ENCODE data around the gene DBF4. TPM values are rescaled to one million over a fixed set of nuclear protein-coding genes. Genes with fewer than 3 reads are reported as not detected.
A peak's percentile ranks its signal among the peaks of the same experiment; 100 is the strongest.
"Not testable (repeated sequence)": the region's sequence is repeated elsewhere in the genome, so short reads cannot be mapped to it uniquely, and the experiment has no call there.

Gene DBF4
- total and polyA plus RNA-seq, 2 donors (not counting 1 experiment from before 2014, with no cell fraction given): 5.5 to 13.9 TPM

DNA sequence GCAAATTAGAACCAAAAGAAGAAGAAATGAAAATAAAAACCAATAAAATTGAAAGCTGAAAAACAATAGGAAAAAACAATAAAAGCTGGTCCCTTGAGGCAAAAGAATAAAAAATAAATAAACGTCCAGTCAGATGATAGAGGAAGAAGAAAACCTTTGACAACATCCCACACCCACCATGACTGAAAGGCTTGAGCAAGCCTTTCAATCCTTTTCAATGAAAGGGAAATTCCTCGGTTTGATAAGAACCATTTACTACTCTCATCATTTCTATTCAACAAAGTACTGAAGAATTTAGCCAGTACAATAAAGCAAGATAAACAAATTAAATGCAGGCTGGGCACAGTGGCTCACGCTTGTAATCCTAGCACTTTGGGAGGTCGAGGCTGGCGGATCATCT, 3.9 kb upstream of the DBF4 start:
- Histone ChIP-seq H3K27me3 (ENCODE audit: control insufficient read depth, insufficient read depth, low read length) (no peaks in the 10 kb centered on the region), H3K79me2 (ENCODE audit: control insufficient read depth, insufficient read depth, low read length) (peaks cover 46% of the 10 kb centered on the region), H3K27ac (ENCODE audit: insufficient read depth, low read length) (no peak overlapping the region), H3K4me3 (replicated peaks in 1 of 4; ENCODE audit: control extremely low read depth in 1 of 4, insufficient read depth in 1 of 4, low read depth in 3 of 4, low read length in 4 of 4) (no peak overlapping the region), H3K9ac (ENCODE audit: insufficient read depth, low read length) (no peak overlapping the region), H2AFZ (ENCODE audit: low read length) (no peak overlapping the region), H3K36me3 (ENCODE audit: control insufficient read depth, insufficient read depth, low read length) (no peaks in the 10 kb centered on the region), H3K4me1 (ENCODE audit: control insufficient read depth, extremely low read depth, insufficient read depth, low read length) (no peaks in the 10 kb centered on the region), H3K9me3 (ENCODE audit: control insufficient read depth, insufficient read depth, low read depth, low read length) (no peaks in the 10 kb centered on the region), H4K20me1 (ENCODE audit: control insufficient read depth, extremely low read depth, insufficient read depth, low read length) (no peaks in the 10 kb centered on the region), H3K4me2 (ENCODE audit: extremely low read depth, insufficient read depth, low read length) (no peak overlapping the region)
- no peak for DNase-seq (ENCODE audit: low read depth in 2 of 2)
- TF ChIP-seq, protein P1, sequence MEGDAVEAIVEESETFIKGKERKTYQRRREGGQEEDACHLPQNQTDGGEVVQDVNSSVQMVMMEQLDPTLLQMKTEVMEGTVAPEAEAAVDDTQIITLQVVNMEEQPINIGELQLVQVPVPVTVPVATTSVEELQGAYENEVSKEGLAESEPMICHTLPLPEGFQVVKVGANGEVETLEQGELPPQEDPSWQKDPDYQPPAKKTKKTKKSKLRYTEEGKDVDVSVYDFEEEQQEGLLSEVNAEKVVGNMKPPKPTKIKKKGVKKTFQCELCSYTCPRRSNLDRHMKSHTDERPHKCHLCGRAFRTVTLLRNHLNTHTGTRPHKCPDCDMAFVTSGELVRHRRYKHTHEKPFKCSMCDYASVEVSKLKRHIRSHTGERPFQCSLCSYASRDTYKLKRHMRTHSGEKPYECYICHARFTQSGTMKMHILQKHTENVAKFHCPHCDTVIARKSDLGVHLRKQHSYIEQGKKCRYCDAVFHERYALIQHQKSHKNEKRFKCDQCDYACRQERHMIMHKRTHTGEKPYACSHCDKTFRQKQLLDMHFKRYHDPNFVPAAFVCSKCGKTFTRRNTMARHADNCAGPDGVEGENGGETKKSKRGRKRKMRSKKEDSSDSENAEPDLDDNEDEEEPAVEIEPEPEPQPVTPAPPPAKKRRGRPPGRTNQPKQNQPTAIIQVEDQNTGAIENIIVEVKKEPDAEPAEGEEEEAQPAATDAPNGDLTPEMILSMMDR (conservative IDR thresholded peaks at IDR 0.05 in 1 of 2, IDR thresholded peaks at IDR 0.05 in 1 of 2; ENCODE audit: low read depth in 1 of 2, low read length in 2 of 2): no peak
- no peak for TF ChIP-seq EZH2 (IDR thresholded peaks at IDR 0.05; ENCODE audit: low read length, missing control alignments)

- H2AFZ ChIP-seq (ENCODE audit: low read length); H3K36me3 ChIP-seq (ENCODE audit: control insufficient read depth, insufficient read depth, low read length); H3K27ac ChIP-seq (ENCODE audit: insufficient read depth, low read length); H3K9ac ChIP-seq (ENCODE audit: insufficient read depth, low read length); H3K4me2 ChIP-seq (ENCODE audit: extremely low read depth, insufficient read depth, low read length); H3K4me3 ChIP-seq (replicated peaks in 1 of 4; ENCODE audit: control extremely low read depth in 1 of 4, insufficient read depth in 1 of 4, low read depth in 3 of 4, low read length in 4 of 4); H4K20me1 ChIP-seq (ENCODE audit: control insufficient read depth, extremely low read depth, insufficient read depth, low read length); H3K9me3 ChIP-seq (ENCODE audit: control insufficient read depth, insufficient read depth, low read depth, low read length); H3K27me3 ChIP-seq (ENCODE audit: control insufficient read depth, insufficient read depth, low read length); DNase-seq (ENCODE audit: low read depth in 2 of 2); H3K4me1 ChIP-seq (ENCODE audit: control insufficient read depth, extremely low read depth, insufficient read depth, low read length): not testable (repeated sequence)
- H3K79me2 ChIP-seq (ENCODE audit: control insufficient read depth, insufficient read depth, low read length): peaks cover 55% of the 10 kb centered on the region
These were observed 3.0 kb upstream of the DBF4 start for GRCh38 chr7:87873328-87873727.

GRCh38 chr7:87874066-87874465, 2.2 kb upstream of the DBF4 start:
- no peak overlapping the region for H3K4me3 ChIP-seq (replicated peaks in 1 of 4; ENCODE audit: control extremely low read depth in 1 of 4, insufficient read depth in 1 of 4, low read depth in 3 of 4, low read length in 4 of 4)
- H3K9me3 ChIP-seq (ENCODE audit: control insufficient read depth, insufficient read depth, low read depth, low read length): no peaks in the 10 kb centered on the region
- no peak overlapping the region for H3K27ac ChIP-seq (ENCODE audit: insufficient read depth, low read length)
- peak overlapping the region; percentile 36 for H3K4me2 ChIP-seq (ENCODE audit: extremely low read depth, insufficient read depth, low read length)
- peaks cover 63% of the 10 kb centered on the region for H3K79me2 ChIP-seq (ENCODE audit: control insufficient read depth, insufficient read depth, low read length)
- no peaks in the 10 kb centered on the region for H3K27me3 ChIP-seq (ENCODE audit: control insufficient read depth, insufficient read depth, low read length)
- DNase-seq (ENCODE audit: low read depth in 2 of 2): no peak
- no peaks in the 10 kb centered on the region for H3K36me3 ChIP-seq (ENCODE audit: control insufficient read depth, insufficient read depth, low read length)
- H2AFZ ChIP-seq (ENCODE audit: low read length): no peak overlapping the region
- H4K20me1 ChIP-seq (ENCODE audit: control insufficient read depth, extremely low read depth, insufficient read depth, low read length): no peaks in the 10 kb centered on the region
- H3K9ac ChIP-seq (ENCODE audit: insufficient read depth, low read length): no peak overlapping the region
- TF ChIP-seq, protein P1 (conservative IDR thresholded peaks at IDR 0.05 in 1 of 2, IDR thresholded peaks at IDR 0.05 in 1 of 2; ENCODE audit: low read depth in 1 of 2, low read length in 2 of 2): no peak
- TF ChIP-seq EZH2 (IDR thresholded peaks at IDR 0.05; ENCODE audit: low read length, missing control alignments): no peak
- no peaks in the 10 kb centered on the region for H3K4me1 ChIP-seq (ENCODE audit: control insufficient read depth, extremely low read depth, insufficient read depth, low read length)
